ENCODE results near the gene PLXND1.
"Not testable (repeated sequence)": the region's sequence is repeated elsewhere in the genome, so short reads cannot be mapped to it uniquely, and the experiment has no call there.

The PLXND1 gene

GRCh38 chr3:129553171-129553570 lies 53.3 kb downstream of the PLXND1 start:
- FAIRE-seq = no peak

GRCh38 chr3:129552287-129553050 lies 54.0 kb downstream of the PLXND1 start:
- DNase-seq (ENCODE audit: low spot score) = no peak
- no peak for FAIRE-seq

More at GRCh38 chr3:129553171-129553570, 53.3 kb downstream of the PLXND1 start:
- DNase-seq (ENCODE audit: low spot score) = no peak

DNA sequence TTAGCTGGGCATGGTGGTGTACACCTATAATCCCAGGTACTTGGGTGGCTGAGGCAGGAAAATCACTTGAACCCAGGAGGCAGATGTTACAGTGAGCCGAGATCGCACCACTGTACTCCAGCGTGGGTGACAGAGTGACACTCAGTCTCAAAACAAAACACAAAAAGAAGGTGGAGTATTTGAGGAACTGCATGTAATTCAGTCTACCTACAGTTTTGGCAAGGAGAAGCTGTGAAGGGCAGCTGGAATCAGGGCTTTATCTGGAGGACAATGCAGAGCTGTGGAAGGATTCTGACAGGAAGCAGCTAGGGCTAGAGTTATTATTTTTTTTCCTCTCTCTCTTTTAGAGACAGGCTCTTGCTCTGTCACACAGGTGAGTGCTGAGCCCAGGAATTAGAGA lies 56.7 kb downstream of the PLXND1 start:
- FAIRE-seq (no peak), DNase-seq (ENCODE audit: low spot score) (no peak)

DNA sequence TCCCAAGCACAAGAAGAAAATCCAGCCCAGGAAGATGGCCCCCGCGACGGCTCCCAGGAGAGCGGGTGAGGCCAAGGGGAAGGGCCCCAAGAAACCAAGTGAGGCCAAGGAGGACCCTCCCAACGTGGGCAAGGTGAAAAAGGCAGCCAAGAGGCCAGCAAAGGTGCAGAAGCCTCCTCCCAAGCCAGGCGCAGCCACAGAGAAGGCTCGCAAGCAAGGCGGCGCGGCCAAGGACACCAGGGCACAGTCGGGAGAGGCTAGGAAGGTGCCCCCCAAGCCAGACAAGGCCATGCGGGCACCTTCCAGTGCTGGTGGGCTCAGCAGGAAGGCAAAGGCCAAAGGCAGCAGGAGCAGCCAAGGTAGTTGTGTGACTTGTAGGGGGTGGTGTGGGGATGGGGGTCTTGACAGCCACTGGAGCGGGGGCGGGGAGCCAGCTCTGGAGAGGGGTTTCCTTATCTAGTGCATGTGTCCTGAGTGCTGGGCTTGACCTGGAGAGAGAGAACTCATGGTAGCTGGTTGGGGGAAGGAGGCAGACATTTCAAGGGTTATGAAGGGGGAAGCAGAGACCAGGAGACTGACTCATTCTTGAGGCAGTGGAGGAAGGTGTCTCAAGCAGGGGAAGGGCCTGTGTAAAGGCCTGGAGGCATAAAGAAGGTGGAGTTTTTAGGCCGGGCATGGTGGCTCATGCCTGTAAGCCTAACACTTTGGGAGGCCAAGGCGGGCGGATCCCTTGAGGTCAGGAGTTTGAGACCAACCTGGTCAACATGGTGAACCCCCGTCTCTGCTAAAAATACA lies 57.3 kb downstream of the PLXND1 start:
- DNase-seq (ENCODE audit: low spot score) (no peak), FAIRE-seq (no peak)

- DNase-seq (ENCODE audit: low spot score) (no peak), FAIRE-seq (no peak)
These were observed 58.1 kb downstream of the PLXND1 start for GRCh38 chr3:129548104-129548965.

GRCh38 chr3:129547241-129547640 lies 59.2 kb downstream of the PLXND1 start:
- FAIRE-seq = no peak

DNA sequence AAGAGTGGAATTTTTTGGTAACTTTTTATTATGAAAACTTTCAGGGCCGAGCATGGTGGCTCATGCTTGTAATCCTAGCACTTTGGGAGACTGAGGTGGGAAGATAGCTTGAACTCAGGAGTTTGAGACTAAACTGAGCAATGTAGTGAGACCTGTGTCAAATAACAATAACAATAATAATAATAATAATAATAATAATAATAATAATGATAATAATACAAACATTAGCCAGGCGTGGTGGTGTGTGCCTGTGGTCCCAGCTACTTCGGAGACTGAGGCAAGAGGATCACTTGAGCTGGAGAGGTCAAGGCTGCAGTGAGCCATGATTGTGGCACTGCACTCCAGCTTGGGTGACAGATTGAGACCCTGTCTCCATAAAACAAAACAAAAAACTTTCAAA lies 60.5 kb downstream of the PLXND1 start:
- not testable (repeated sequence) for FAIRE-seq; DNase-seq (ENCODE audit: low spot score)

More at GRCh38 chr3:129547241-129547640, 59.2 kb downstream of the PLXND1 start:
- no peak for DNase-seq (ENCODE audit: low spot score)

- FAIRE-seq (no peak), DNase-seq (ENCODE audit: low spot score) (no peak)
These were observed 62.5 kb downstream of the PLXND1 start for GRCh38 chr3:129543999-129544398.

DNA sequence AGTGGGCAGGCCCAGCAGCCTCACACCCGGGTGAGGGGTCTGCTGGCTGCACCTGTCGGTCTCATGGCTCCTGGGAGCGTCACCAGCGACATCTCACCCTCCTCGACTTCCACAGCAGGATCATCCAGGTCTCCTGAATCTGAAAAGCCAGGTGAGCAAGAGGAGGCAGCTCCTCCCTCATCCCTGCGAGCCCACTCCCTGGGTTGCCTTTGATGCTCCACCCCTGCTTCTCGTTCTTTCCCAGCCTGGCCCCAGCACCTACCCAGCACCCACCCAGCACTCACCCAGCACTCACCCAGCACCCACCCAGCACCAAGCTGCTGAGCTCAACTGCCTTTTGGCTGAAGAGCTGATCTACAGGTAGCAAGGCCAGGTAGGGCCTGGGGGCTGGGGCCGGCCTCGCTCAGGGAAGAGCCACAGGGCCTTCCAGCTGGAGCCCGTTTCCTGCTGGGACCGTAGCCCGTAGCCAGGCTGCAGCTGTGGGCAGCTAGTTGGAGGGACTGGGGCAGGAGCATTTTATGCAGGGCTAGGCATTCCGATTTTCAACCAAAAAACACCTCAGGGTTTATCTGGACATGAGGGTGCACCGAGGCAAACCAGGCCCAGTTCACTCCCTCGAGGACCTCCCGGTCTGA lies 63.2 kb downstream of the PLXND1 start, which contains the start of gene H1-8:
H1-8 (plus strand) TSS at position 20 of the 635 bp plus-strand sequence; CDS start at position 64, 44 bp downstream.
- no peak for FAIRE-seq
- no peak for DNase-seq (ENCODE audit: low spot score)

- no peak for FAIRE-seq
- no peak for DNase-seq (ENCODE audit: low spot score)
These were observed 63.7 kb downstream of the PLXND1 start for GRCh38 chr3:129542747-129543146.

GRCh38 chr3:129540776-129541516 lies 65.5 kb downstream of the PLXND1 start:
- no peak for DNase-seq (ENCODE audit: low spot score)
- FAIRE-seq = no peak

DNA sequence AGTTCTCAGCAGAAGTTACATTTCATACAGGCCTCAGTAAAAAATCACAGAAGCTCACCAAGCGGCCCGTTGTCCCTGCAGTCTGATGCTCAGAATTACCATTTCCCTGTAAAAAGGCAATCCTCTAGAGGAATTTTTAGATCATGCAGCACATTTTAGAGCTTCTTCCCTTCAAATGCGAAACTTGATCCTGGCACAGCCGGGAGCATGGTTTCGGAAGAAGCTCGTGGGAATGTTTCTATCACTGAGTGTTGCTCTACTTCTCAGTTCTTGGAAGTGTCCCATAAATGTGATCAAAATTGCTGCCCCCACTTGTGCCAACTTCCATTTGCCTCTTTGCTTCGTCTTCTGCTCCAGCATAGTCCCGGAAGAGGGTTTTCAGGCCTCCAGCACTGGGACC lies 67.3 kb downstream of the PLXND1 start:
- DNase-seq (ENCODE audit: low spot score) = no peak
- FAIRE-seq = no peak

DNA sequence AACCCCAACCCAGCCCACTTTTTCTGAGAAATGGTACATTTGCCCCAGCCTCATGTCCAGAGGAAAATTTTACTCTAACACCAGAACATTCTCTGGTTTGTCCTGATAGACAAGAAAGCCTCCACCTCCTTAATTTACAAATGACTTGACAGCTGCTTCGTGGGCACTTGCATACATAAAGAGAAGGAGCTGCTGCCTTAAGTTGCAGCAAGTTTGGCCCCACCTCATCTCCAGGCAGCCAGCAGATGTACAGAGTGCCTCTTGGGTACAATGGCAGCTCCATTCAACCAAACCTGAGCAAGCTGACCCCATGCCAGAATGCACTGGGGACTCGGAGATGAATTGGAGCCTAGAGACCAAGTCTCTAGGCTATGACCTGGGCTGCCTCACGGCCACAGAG lies 69.7 kb downstream of the PLXND1 start:
- no peak for FAIRE-seq
- no peak for DNase-seq (ENCODE audit: low spot score)

GRCh38 chr3:129536374-129536667 lies 70.2 kb downstream of the PLXND1 start:
- no peak for FAIRE-seq

GRCh38 chr3:129535075-129535474 lies 71.4 kb downstream of the PLXND1 start:
- DNase-seq (ENCODE audit: low spot score) (no peak), FAIRE-seq (no peak)

More at GRCh38 chr3:129536374-129536667, 70.2 kb downstream of the PLXND1 start:
- DNase-seq (ENCODE audit: low spot score) = no peak

- no peak for DNase-seq (ENCODE audit: low spot score)
- FAIRE-seq = no peak
These were observed 71.9 kb downstream of the PLXND1 start for GRCh38 chr3:129534428-129535027.

GRCh38 chr3:129533406-129533805 lies 73.1 kb downstream of the PLXND1 start:
- FAIRE-seq (no peak), DNase-seq (ENCODE audit: low spot score) (no peak)

GRCh38 chr3:129532261-129532660 lies 74.2 kb downstream of the PLXND1 start:
- FAIRE-seq = no peak

DNA sequence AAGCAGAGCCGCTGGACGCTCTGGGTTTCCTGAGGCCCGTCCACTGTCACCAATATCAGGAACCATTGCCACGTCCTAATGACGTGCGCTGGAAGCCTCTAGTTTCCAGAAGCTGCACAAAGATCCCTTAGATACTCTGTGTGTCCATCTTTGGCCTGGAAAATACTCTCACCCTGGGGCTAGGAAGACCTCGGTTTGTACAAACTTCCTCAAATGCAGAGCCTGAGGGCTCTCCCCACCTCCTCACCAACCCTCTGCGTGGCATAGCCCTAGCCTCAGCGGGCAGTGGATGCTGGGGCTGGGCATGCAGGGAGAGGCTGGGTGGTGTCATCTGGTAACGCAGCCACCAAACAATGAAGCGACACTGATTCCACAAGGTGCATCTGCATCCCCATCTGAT lies 74.8 kb downstream of the PLXND1 start:
- DNase-seq (ENCODE audit: low spot score) = no peak
- FAIRE-seq = no peak

More at GRCh38 chr3:129532261-129532660, 74.2 kb downstream of the PLXND1 start:
- no peak for DNase-seq (ENCODE audit: low spot score)

- FAIRE-seq = no peak
- DNase-seq (ENCODE audit: low spot score) = no peak
These were observed 75.7 kb downstream of the PLXND1 start for GRCh38 chr3:129530821-129531220.
